Tibial nerve (tissue), 4 donors: ENCODE data around the gene ADGRB3.

Experiments
- EP300 ChIP-seq, 2 donors: sonication (generic); formaldehyde crosslinking; IDR thresholded peaks; one replicate each; pipeline ENCODE4 v1.6.1; 2017; ENCODE audit warnings: antibody characterized with exemption in 2 of 2, mild to moderate bottlenecking in 1 of 2
- POLR2A ChIP-seq, 2 donors: fragments of 450-650 bp; IDR thresholded peaks; one replicate each; pipeline ENCODE4 v1.6.1; 2017; ENCODE audit warnings: antibody characterized with exemption in 2 of 2, mild to moderate bottlenecking in 2 of 2, moderate library complexity in 2 of 2
- TF ChIP-seq, protein P1 (sequence below), 5 experiments: fragments of 200-600 bp in 3 of 5; fragments of 450-650 bp in 2 of 5; sonication (generic) in 3 of 5; IDR thresholded peaks; one replicate each; pipeline ENCODE4 v1.5.1; 2016 to 2019; ENCODE audit warnings: antibody characterized with exemption in 5 of 5, mild to moderate bottlenecking in 3 of 5, moderate library complexity in 2 of 5

DNA sequence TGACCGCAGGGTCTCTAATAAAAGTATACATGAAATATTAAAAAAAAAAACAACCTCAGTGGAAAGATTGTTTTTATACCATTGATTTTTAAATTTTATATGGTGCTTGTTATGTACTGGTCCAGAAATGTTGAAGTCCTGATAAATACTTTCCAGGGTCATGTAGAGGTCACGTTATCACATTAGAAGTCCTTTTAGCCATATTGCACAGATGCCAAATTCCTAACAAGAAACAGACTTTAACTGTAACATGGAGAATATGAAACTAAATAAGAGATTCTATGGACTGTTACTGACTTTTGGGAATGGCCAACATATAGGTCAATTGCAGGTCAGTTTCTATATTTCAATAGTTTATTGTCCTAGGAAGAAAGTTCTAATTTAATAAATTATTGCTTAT, 89.0 kb downstream of the ADGRB3 start:
- TF ChIP-seq, protein P1, sequence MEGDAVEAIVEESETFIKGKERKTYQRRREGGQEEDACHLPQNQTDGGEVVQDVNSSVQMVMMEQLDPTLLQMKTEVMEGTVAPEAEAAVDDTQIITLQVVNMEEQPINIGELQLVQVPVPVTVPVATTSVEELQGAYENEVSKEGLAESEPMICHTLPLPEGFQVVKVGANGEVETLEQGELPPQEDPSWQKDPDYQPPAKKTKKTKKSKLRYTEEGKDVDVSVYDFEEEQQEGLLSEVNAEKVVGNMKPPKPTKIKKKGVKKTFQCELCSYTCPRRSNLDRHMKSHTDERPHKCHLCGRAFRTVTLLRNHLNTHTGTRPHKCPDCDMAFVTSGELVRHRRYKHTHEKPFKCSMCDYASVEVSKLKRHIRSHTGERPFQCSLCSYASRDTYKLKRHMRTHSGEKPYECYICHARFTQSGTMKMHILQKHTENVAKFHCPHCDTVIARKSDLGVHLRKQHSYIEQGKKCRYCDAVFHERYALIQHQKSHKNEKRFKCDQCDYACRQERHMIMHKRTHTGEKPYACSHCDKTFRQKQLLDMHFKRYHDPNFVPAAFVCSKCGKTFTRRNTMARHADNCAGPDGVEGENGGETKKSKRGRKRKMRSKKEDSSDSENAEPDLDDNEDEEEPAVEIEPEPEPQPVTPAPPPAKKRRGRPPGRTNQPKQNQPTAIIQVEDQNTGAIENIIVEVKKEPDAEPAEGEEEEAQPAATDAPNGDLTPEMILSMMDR (IDR thresholded peaks at IDR 0.05), result no peak
- TF ChIP-seq POLR2A (IDR thresholded peaks at IDR 0.05) (no peak), EP300 (IDR thresholded peaks at IDR 0.05) (no peak)
